HAP-1 (cell line): Measurements from ENCODE around the gene XYLT1.

Source experiments
- DNase-seq, 2 experiments: peaks; one replicate each; pipeline ENCODE4 v3.0.0-alpha.2; 2016 to 2020; ENCODE audit warnings: low spot score in 2 of 2
- H3K27me3 ChIP-seq: fragments of 250-450 bp; sonication (Bioruptor Pico); 2 replicates; pipeline ENCODE4 v1.5.1; 2020; ENCODE audit warnings: low read depth, mild to moderate bottlenecking, moderate library complexity
- H3K36me3 ChIP-seq: fragments of 250-450 bp; sonication (Bioruptor Pico); replicated peaks from 2 replicates; pipeline ENCODE4 v1.5.1; 2020; ENCODE audit warnings: mild to moderate bottlenecking
- H3K4me1 ChIP-seq: fragments of 250-450 bp; sonication (Bioruptor Pico); 2 replicates; pipeline ENCODE4 v1.5.1; 2020; ENCODE audit warnings: mild to moderate bottlenecking
- H3K4me3 ChIP-seq: fragments of 250-450 bp; sonication (Bioruptor Pico); 2 replicates; pipeline ENCODE4 v1.5.1; 2020; ENCODE audit warnings: mild to moderate bottlenecking, moderate library complexity
- H3K9me3 ChIP-seq: fragments of 250-450 bp; sonication (Bioruptor Pico); 2 replicates; pipeline ENCODE4 v1.5.1; 2020; ENCODE audit warnings: mild to moderate bottlenecking, moderate library complexity
- in situ Hi-C: fragments of 300-500 bp; cut with MboI; formaldehyde crosslinking; loops from 3 replicates; pipeline ENCODE4 v1.14.3; 2020; ENCODE audit warnings: low sequenced_read_pairs, inconsistent platforms, mixed read lengths

The XYLT1 gene

DNA sequence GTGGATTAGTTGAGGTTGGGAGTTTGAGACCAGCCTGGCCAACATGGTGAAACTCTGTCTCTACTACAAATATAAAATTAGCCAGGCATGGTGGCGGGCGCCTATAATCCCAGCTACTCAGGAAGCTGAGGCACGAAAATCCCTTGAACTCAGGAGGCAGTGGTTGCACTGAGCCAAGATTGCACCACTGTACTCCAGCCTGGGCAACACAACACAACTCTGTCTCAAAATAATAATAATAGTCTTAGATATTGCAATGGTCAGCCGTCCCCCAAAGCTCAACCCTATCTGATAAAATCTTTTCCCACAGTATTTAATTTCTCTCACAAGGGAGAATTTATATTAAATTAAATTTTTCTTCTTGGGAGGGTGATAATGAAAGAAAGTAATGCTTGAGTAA, 169.6 kb downstream of the XYLT1 start:
- no peaks in the 10 kb centered on the region for H3K27me3 ChIP-seq
- in situ Hi-C loops = no loop called here
- no peaks in the 10 kb centered on the region for H3K9me3 ChIP-seq
- H3K4me1 ChIP-seq = no peaks in the 10 kb centered on the region
- H3K4me3 ChIP-seq = no peak overlapping the region
- DNase-seq = no peak
- no peaks in the 10 kb centered on the region for H3K36me3 ChIP-seq

DNA sequence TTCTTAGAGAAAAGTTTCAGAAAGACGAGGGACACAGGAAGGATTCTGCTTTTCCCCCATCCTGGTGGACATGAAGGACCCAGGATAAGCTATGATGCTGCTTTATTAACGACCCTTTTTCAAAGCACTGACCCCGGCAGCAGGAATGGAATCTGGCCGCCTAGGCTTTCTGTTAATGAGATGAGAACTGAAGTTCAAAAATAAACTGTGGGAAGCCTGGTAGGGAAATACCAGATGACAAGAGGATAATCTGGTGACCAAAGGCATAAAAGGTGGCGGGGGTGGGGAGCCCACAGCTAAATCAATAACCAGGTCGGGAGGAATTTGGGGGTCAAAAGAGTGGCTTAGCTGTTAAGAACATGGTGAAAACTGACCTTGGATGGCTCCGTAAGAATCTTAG, 171.0 kb downstream of the XYLT1 start:
- no peak for DNase-seq
- no peak overlapping the region for H3K4me3 ChIP-seq
- no peaks in the 10 kb centered on the region for H3K27me3 ChIP-seq
- no peaks in the 10 kb centered on the region for H3K36me3 ChIP-seq
- H3K4me1 ChIP-seq = no peaks in the 10 kb centered on the region
- H3K9me3 ChIP-seq = no peaks in the 10 kb centered on the region
- in situ Hi-C loops = no loop called here

DNA sequence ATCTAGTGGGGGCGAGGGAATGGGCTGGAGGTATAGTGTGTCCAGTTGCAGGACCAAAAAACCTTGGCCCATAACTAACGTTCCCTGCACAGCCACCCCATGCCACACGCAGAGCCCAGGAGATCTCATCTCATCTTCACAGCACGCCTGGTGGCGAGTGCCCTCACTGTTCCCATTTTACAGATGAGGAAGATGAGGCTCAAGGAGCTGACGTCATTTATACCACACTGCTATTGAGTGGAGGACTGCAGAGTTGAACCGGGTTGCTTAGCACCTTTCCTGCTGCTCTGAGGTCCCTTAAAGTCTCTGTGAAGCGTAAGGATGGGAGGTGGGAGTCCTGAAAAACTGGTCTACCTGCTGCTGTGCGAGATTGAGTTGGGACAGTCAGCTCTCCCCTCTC, 172.5 kb downstream of the XYLT1 start:
- H3K4me3 ChIP-seq = no peak overlapping the region
- DNase-seq = no peak
- H3K27me3 ChIP-seq = no peaks in the 10 kb centered on the region
- H3K4me1 ChIP-seq = no peaks in the 10 kb centered on the region
- H3K36me3 ChIP-seq = no peaks in the 10 kb centered on the region
- no peaks in the 10 kb centered on the region for H3K9me3 ChIP-seq
- in situ Hi-C loops = no loop called here

DNA sequence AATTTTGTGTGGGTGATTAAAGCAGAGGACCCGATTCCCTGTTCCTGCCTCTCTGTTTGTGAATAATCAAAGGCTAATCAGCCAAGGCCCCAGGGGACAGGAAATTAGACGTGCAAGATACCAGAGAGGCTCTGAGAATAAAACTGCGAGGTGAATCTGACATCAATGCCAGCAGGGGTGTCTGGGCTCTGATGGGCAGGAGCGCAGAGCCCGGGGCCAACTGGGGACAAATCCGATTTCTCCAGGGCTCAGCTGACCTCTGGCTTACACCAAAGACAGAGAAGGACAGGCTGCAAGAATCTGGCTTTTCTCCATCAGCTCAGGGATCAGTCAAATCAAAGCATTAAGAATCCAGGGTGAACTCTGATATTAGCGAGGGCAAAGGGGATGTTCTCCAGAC, 174.3 kb downstream of the XYLT1 start:
- Histone ChIP-seq H3K36me3 (no peaks in the 10 kb centered on the region), H3K9me3 (0 out of 2 replicates have a peak, but pooled peaks cover 1% of the 10 kb centered on the region), H3K4me3 (no peak overlapping the region), H3K27me3 (no peaks in the 10 kb centered on the region), H3K4me1 (no peaks in the 10 kb centered on the region)
- no peak for DNase-seq
- in situ Hi-C loops = no loop called here

DNA sequence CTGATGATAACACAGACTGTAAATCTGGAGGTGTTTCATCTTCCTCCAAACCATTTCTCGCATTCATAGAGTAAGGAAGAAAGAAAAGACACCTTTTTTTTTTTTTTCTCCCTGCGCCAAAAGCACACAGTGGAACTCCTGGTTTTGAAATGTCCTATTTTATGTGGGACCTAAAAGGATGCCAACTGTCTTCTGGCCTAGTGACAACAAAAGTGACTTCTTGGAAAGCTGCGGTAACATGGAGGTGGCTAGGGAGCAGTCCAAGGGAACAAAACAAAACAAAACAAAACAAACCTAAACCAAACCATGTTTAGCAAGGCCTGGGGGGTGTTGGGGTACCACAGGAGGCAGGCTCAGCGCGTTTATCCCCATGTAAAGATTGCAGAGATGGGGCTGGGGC, 174.8 kb downstream of the XYLT1 start:
- no peak overlapping the region for H3K4me3 ChIP-seq
- 0 out of 2 replicates have a peak, but pooled peaks cover 4% of the 10 kb centered on the region for H3K9me3 ChIP-seq
- in situ Hi-C loops = no loop called here
- H3K4me1 ChIP-seq = no peaks in the 10 kb centered on the region
- no peaks in the 10 kb centered on the region for H3K27me3 ChIP-seq
- no peak for DNase-seq
- H3K36me3 ChIP-seq = no peaks in the 10 kb centered on the region

DNA sequence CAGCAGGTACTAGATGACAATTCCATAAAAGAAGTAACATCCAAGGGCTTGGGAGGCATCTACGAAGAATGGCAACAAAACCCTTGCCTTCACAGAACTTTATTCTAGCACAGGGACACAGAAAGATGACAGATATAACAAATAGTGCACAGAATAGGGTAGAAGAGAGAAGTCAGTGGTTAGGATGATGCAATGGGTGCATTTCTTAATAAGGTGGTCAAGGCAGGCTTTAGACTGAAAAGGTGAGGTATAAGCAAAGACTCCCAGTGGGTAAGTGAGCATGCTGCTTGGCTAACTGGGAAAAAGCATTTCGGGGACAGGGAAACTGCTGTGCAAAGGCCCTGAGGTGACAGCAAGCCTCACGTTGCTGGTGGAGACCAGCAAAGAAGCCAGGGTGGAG, 175.9 kb downstream of the XYLT1 start:
- no peaks in the 10 kb centered on the region for H3K4me1 ChIP-seq
- no peaks in the 10 kb centered on the region for H3K27me3 ChIP-seq
- H3K9me3 ChIP-seq = 0 out of 2 replicates have a peak, but pooled peaks cover 4% of the 10 kb centered on the region
- H3K4me3 ChIP-seq = no peak overlapping the region
- no peaks in the 10 kb centered on the region for H3K36me3 ChIP-seq
- in situ Hi-C loops = no loop called here
- no peak for DNase-seq

DNA sequence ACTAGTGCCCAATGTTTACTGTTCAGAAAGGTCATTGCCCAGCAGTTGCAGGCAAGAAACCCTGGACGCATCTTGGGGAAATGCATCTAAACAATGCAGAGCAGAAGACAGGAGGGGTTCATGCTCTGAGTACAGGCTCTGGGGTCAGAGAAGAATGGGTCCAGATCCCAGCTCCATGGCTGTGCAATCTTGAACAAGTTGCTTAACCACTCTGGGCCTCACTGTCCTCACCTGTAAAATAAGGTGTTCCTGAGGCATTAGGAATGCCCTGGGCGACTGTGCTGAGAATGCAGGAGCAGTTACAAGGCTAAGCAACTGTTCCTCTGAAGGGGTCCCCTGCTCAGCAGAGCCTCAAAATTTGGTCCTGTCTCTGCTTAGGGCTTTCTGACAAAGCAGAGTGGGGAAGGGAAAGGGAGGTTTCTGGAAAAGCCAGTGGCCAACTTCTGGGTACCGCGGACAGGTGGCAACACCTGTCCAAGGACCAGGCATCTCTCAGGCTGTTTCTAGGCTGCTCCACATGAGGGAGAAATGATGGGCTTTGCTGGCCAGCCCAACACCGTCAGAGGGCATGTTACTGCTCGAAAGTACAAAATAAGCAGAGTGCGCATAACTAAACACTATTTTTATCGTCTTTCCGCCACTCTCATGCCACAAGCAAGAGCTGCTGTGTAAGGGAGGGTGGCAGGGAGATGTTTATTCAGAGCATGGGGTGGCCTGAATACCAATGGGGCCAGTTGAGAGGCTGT, 176.8 kb downstream of the XYLT1 start:
- in situ Hi-C loops = no loop called here
- no peaks in the 10 kb centered on the region for H3K36me3 ChIP-seq
- H3K4me1 ChIP-seq = no peaks in the 10 kb centered on the region
- H3K4me3 ChIP-seq = no peak overlapping the region
- H3K27me3 ChIP-seq = no peaks in the 10 kb centered on the region
- H3K9me3 ChIP-seq = 0 out of 2 replicates have a peak, but pooled peaks cover 4% of the 10 kb centered on the region
- DNase-seq = no peak

DNA sequence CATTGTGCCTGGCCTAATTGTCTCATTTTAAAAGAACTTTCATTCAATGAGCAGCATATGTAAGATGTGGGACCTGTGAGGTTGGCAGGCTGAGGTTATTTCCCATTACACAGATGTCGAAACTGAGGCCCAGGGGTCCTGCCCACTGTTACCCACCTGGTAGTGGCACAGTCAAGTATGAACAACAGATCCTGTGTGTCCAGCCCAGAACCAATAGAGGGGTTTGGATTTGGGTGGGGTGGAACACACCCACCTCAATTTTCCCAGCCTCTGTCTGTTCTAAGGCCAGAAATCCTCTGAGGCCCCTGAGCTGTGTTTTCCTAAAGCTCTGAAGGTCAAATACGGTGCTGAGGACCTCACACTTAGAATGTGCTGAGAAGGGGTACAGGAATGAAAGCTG, 179.5 kb downstream of the XYLT1 start:
- in situ Hi-C loops = no loop called here

DNA sequence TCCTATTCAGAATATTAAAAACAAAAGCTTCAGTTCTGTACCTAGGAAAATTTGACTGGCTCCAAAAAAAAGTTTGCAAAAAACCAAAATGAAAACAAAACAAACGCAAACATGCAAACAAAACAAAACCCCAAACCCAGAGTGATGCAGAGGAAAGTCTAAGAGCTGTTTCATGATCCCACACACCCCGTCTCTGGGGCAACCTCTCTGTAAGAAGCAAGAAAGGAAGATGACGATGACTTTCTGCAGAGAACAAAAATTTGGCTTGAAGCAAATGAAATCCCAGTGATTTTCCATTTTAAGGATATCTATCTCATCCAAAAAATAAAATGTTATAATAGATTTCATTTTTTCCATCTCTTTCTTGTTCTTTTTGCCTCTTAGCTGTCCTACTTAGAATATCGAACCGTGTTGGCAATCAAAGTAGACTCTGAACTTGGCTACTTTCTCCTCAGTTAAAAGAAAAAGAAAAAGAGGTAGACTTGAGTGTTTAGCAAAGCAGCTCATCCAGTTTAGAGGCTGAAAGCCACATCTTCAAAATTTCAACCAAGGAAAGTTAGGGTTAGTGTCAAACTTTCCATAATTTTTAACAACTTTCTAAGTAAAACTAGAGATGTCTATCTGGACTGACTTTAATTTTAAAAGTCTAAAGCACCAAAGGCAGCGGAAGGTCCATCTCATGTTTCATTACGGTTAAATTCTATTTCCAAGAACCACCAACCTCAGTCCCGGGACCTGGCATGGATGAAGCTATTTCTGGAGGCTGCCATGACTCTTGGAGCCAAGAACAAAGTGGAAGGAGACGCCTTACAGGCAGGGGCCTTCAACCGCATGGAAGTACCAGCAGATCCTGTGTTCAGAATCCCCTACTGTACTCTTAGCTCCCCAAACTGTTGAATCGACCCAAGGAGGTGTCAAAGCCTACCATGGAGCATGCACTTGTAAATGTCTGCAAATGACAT, 180.8 kb downstream of the XYLT1 start:
- in situ Hi-C loops = no loop called here
- H3K27me3 ChIP-seq = no peaks in the 10 kb centered on the region
- no peak overlapping the region for H3K4me3 ChIP-seq
- H3K9me3 ChIP-seq = 0 out of 2 replicates have a peak, but pooled peaks cover 4% of the 10 kb centered on the region
- no peaks in the 10 kb centered on the region for H3K4me1 ChIP-seq
- DNase-seq = no peak
- no peaks in the 10 kb centered on the region for H3K36me3 ChIP-seq

More for the DNA sequence above, 179.5 kb downstream of the XYLT1 start:
- H3K9me3 ChIP-seq = 0 out of 2 replicates have a peak, but pooled peaks cover 4% of the 10 kb centered on the region
- H3K4me1 ChIP-seq = no peaks in the 10 kb centered on the region
- no peak for DNase-seq
- no peaks in the 10 kb centered on the region for H3K27me3 ChIP-seq
- no peak overlapping the region for H3K4me3 ChIP-seq
- H3K36me3 ChIP-seq = no peaks in the 10 kb centered on the region

DNA sequence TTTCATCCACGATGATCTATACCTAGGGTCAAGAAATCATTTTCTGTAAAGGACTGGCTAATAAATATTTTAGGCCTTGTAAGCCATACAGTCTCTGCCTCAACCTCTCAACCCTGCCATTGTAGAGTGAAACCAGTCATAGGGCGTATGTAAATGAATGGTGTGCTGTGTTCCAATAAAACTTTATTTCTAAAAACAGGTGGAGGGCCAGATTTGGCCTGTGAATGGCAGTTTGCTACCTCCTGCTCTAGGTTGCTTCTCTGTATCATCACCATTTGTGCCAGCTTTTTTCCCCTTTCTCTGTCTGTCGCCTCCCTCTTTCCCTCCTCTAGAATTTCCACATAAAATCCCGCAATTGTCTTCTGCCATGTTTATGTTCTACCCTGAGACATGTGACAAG, 181.7 kb downstream of the XYLT1 start:
- no peaks in the 10 kb centered on the region for H3K4me1 ChIP-seq
- H3K4me3 ChIP-seq = no peak overlapping the region
- in situ Hi-C loops = no loop called here
- no peak for DNase-seq
- no peaks in the 10 kb centered on the region for H3K36me3 ChIP-seq
- H3K27me3 ChIP-seq = no peaks in the 10 kb centered on the region
- H3K9me3 ChIP-seq = 0 out of 2 replicates have a peak, but pooled peaks cover 4% of the 10 kb centered on the region

DNA sequence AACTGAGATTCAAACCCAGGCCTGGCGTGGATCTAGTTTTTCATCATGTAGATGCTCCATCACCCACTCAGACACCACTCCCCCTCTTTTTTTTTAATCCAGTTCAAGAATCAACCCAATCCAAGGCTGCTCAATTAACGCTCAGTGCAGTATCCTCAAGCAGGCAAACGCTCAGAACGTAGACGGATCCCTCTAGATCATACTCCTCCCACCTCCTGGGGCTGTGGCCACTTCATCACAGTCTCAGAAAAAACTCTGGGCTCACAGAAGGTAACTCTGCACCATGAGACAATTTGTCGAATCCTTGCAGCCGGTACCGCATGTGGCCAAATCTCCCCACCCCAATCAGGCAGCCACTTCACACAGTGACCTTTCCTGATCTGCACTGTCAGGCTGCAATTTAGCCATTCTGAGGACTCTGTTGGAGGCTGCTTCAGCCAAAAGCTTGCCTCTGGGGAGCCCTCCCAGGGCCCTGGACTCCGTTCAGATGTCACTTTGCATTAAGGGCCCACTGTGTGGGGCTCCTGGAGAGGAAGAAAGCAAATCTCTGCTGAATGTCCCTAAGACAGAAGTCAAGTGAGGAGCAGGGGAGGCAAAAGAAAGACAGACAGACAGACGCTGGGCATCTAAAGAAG, 183.5 kb downstream of the XYLT1 start:
- H3K4me1 ChIP-seq = no peaks in the 10 kb centered on the region
- in situ Hi-C loops = no loop called here
- no peak overlapping the region for H3K4me3 ChIP-seq
- H3K27me3 ChIP-seq = no peaks in the 10 kb centered on the region
- H3K9me3 ChIP-seq = 0 out of 2 replicates have a peak, but pooled peaks cover 4% of the 10 kb centered on the region
- H3K36me3 ChIP-seq = no peaks in the 10 kb centered on the region
- no peak for DNase-seq

DNA sequence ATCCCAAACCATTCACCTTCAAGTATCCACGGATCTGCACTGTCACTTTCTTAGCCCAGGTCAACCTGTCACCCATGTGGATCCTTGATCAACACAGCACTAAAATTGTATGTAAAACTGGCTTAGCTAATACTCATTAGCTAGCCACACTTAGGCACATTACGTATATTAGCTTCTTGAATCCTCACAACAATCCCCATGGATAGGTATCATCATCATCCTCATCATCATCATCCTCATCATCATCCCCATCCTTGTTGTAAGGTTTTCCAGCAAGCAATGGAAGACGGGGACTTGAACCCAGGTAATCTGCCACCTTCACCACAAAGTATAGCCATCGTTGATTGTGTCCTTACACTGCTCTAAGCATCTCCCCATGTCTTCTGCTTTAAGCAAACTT, 184.3 kb downstream of the XYLT1 start:
- H3K9me3 ChIP-seq = 0 out of 2 replicates have a peak, but pooled peaks cover 2% of the 10 kb centered on the region
- DNase-seq = no peak
- H3K36me3 ChIP-seq = no peaks in the 10 kb centered on the region
- H3K4me3 ChIP-seq = no peak overlapping the region
- no peaks in the 10 kb centered on the region for H3K4me1 ChIP-seq
- no peaks in the 10 kb centered on the region for H3K27me3 ChIP-seq
- in situ Hi-C loops = no loop called here

DNA sequence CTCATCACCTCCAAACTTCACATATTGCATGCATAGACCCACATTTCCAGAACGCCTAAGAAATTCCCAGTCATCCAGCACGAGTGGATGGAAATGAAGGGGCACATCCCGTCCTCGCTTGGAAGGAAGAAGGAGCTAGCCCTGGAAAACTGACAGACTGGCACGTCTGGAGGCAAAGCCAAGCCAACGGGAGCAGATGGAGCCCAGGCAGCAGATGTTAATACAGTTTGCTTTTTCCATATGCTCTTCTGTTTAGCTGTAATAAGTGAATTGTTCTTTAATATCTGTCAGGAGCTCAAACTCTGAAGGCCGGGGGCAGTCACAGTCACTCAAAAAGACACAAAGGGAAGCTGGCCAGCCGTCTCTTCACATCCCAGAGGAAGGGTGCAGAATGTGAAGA, 187.7 kb downstream of the XYLT1 start:
- no peaks in the 10 kb centered on the region for H3K4me1 ChIP-seq
- H3K36me3 ChIP-seq = no peaks in the 10 kb centered on the region
- in situ Hi-C loops = no loop called here
- DNase-seq = no peak
- H3K9me3 ChIP-seq = no peaks in the 10 kb centered on the region
- no peak overlapping the region for H3K4me3 ChIP-seq
- no peaks in the 10 kb centered on the region for H3K27me3 ChIP-seq
